CD14-positive monocyte (primary cell): ENCODE measurements around the gene TECRL. TPM values are rescaled to one million over a fixed set of nuclear protein-coding genes. Genes with fewer than 3 reads are reported as not detected.

Source experiments
- DNase-seq, 3 donors: peaks; one replicate each; pipeline ENCODE4 v3.0.0-alpha.2; 2011 to 2022
- H2AFZ ChIP-seq: 2 replicates; pipeline ENCODE4 v1.6.0; 2012; ENCODE audit warnings: mild to moderate bottlenecking, low read depth, low read length, inconsistent platforms; ENCODE audit not compliant: insufficient read depth, poor library complexity, severe bottlenecking
- H3K27ac ChIP-seq, 2 donors: 1 replicate in 1 of 2; 2 replicates in 1 of 2; pipeline ENCODE4 v1.5.1; 2012 to 2013; ENCODE audit warnings: low read length in 2 of 2, control low read depth in 1 of 2, inconsistent platforms in 1 of 2, low read depth in 1 of 2, mild to moderate bottlenecking in 1 of 2
- H3K27me3 ChIP-seq, 2 donors: one replicate each; pipeline versions ENCODE4 v1.6.0 to v1.6.1; 2011 to 2013; ENCODE audit warnings: low read length in 2 of 2; ENCODE audit not compliant: control insufficient read depth in 2 of 2, insufficient read depth in 2 of 2
- H3K36me3 ChIP-seq, 2 donors: replicated peaks in 1 of 2; 1 replicate in 1 of 2; 2 replicates in 1 of 2; pipeline versions ENCODE4 v1.5.1 to v1.6.1; 2012 to 2013; ENCODE audit warnings: low read length in 2 of 2, control low read depth in 1 of 2, inconsistent platforms in 1 of 2, mild to moderate bottlenecking in 1 of 2; ENCODE audit not compliant: insufficient read depth in 2 of 2, control insufficient read depth in 1 of 2
- H3K4me1 ChIP-seq, 2 donors: 1 replicate in 1 of 2; 2 replicates in 1 of 2; pipeline versions ENCODE4 v1.5.1 to v1.6.1; 2012 to 2013; ENCODE audit warnings: low read length in 2 of 2, control low read depth in 1 of 2, inconsistent platforms in 1 of 2, mild to moderate bottlenecking in 1 of 2, moderate library complexity in 1 of 2; ENCODE audit not compliant: insufficient read depth in 2 of 2, control insufficient read depth in 1 of 2
- H3K4me2 ChIP-seq: replicated peaks from 2 replicates; pipeline ENCODE3; 2012; ENCODE audit warnings: low read length, moderate library complexity, mild to moderate bottlenecking; ENCODE audit not compliant: poor library complexity, severe bottlenecking; ENCODE audit errors: extremely low read depth
- H3K4me3 ChIP-seq, 3 experiments: fragments of 200-600 bp in 1 of 3; sonication (generic) in 1 of 3; replicated peaks in 1 of 3; 1 replicate in 2 of 3; 2 replicates in 1 of 3; pipeline ENCODE4 v1.5.1; 2011 to 2013; ENCODE audit warnings: low read length in 3 of 3, mild to moderate bottlenecking in 3 of 3, control low read depth in 2 of 3, low read depth in 2 of 3, inconsistent platforms in 1 of 3, moderate library complexity in 1 of 3
- H3K79me2 ChIP-seq: 2 replicates; pipeline ENCODE4 v1.6.0; 2012; ENCODE audit warnings: mild to moderate bottlenecking, control low read depth, inconsistent platforms, low read length, moderate library complexity; ENCODE audit not compliant: insufficient read depth
- H3K9ac ChIP-seq: 2 replicates; pipeline ENCODE4 v1.6.0; 2017; ENCODE audit warnings: low read length, mild to moderate bottlenecking; ENCODE audit not compliant: insufficient read depth, poor library complexity, severe bottlenecking
- H3K9me3 ChIP-seq, 2 donors: replicated peaks in 1 of 2; 1 replicate in 1 of 2; 2 replicates in 1 of 2; pipeline versions ENCODE4 v1.5.1 to v1.6.1; 2012 to 2013; ENCODE audit warnings: low read length in 2 of 2, control low read depth in 1 of 2; ENCODE audit not compliant: control insufficient read depth in 1 of 2, insufficient read depth in 1 of 2
- H4K20me1 ChIP-seq: 2 replicates; pipeline ENCODE4 v1.6.0; 2012; ENCODE audit warnings: mild to moderate bottlenecking, low read length, control low read depth, moderate library complexity; ENCODE audit not compliant: insufficient read depth
- H3K27ac Mint-ChIP-seq, 7 donors: one replicate each; pipeline ENCODE4 v1.8.0; 2020; ENCODE audit warnings: mild to moderate bottlenecking in 7 of 7, mixed read lengths in 7 of 7, moderate library complexity in 6 of 7, inconsistent platforms in 2 of 7
- H3K27me3 Mint-ChIP-seq, 3 donors: one replicate each; pipeline ENCODE4 v1.8.0; 2021 to 2022; ENCODE audit warnings: low read depth in 3 of 3, mild to moderate bottlenecking in 3 of 3, mixed read lengths in 3 of 3, moderate library complexity in 3 of 3, inconsistent platforms in 1 of 3
- H3K36me3 Mint-ChIP-seq, 2 donors: one replicate each; pipeline ENCODE4 v1.8.0; 2020; ENCODE audit warnings: mixed read lengths in 2 of 2, inconsistent platforms in 1 of 2, mild to moderate bottlenecking in 1 of 2
- H3K4me1 Mint-ChIP-seq: one replicate; pipeline ENCODE4 v1.8.0; 2020; ENCODE audit warnings: mild to moderate bottlenecking, mixed read lengths
- H3K4me3 Mint-ChIP-seq, 2 donors: one replicate each; pipeline ENCODE4 v1.8.0; 2020; ENCODE audit warnings: mild to moderate bottlenecking in 2 of 2, mixed read lengths in 2 of 2, moderate library complexity in 1 of 2
- H3K9me3 Mint-ChIP-seq, 7 donors: one replicate each; pipeline ENCODE4 v1.8.0; 2020 to 2022; ENCODE audit warnings: mixed read lengths in 7 of 7, mild to moderate bottlenecking in 6 of 7, moderate library complexity in 6 of 7, inconsistent platforms in 2 of 7
- CTCF ChIP-seq: fragments of 200-600 bp; IDR thresholded peaks from one replicate; pipeline ENCODE4 v1.8.0; 2022; ENCODE audit warnings: antibody characterized with exemption, mild to moderate bottlenecking
- WGBS: methylation state at CpG from one replicate; pipeline ENCODE4 v1.1.5; 2013; ENCODE audit warnings: missing lambda C conversion rate; ENCODE audit not compliant: insufficient coverage; 5-methylcytosine and 5-hydroxymethylcytosine counted together
- intact Hi-C, 2 donors: fragments of 100-400 bp; cut with micrococcal nuclease; formaldehyde crosslinking; loops; one replicate each; pipeline versions ENCODE4 v1.15.0 to v1.15.1; 2023
- polyA plus RNA-seq, 3 donors: library from polyadenylated mRNA; depleted of rRNA in 1 of 3; unstranded in 2 of 3; stranded (reverse) in 1 of 3; fragments of 300-500 nt in 2 of 3; fragments of >200 nt in 1 of 3; fragmentation: Illumina TruSeq in 2 of 3; gene quantifications; 1 replicate in 2 of 3; 2 replicates in 1 of 3; pipeline ENCODE4 v1.2.3, GENCODE V29; 2012 to 2021

Gene TECRL
- polyA plus RNA-seq, 3 donors: not detected

- no peak for DNase-seq
- H3K4me1 Mint-ChIP-seq: no peaks in the 10 kb centered on the region
- no peaks in the 10 kb centered on the region for H3K27me3 Mint-ChIP-seq
- H3K4me1 ChIP-seq: no peaks in the 10 kb centered on the region
- no peak overlapping the region for H3K9ac ChIP-seq
- intact Hi-C loops: no loop called here
- H3K4me3 ChIP-seq: no peak overlapping the region
- no peaks in the 10 kb centered on the region for H3K79me2 ChIP-seq
- no peak overlapping the region for H3K27ac ChIP-seq
- no peaks in the 10 kb centered on the region for H3K36me3 ChIP-seq
- no peak for TF ChIP-seq CTCF
- H3K9me3 Mint-ChIP-seq: peaks cover 0 to 7% (median 2%) of the 10 kb centered on the region in 7 donors
- peaks cover 0 to 7% of the 10 kb centered on the region in 2 donors for H3K9me3 ChIP-seq
- 33% methylated on average over 1 of the region's 2 CpGs for WGBS
- no peaks in the 10 kb centered on the region for H4K20me1 ChIP-seq
- H3K4me3 Mint-ChIP-seq: no peak overlapping the region
- no peaks in the 10 kb centered on the region for H3K27me3 ChIP-seq
- no peaks in the 10 kb centered on the region for H3K36me3 Mint-ChIP-seq
- no peak overlapping the region for H3K27ac Mint-ChIP-seq
- H2AFZ ChIP-seq: no peak overlapping the region
- H3K4me2 ChIP-seq: no peak overlapping the region
Measured at GRCh38 chr4:64402684-64403083, 6.6 kb downstream of the TECRL start.

- WGBS: 91% methylated on average over 3 of the region's 5 CpGs
- H3K4me2 ChIP-seq: no peak overlapping the region
Measured at GRCh38 chr4:64399313-64400109, 9.7 kb downstream of the TECRL start.

More at GRCh38 chr4:64399313-64400109, 9.7 kb downstream of the TECRL start:
- Mint-ChIP-seq H3K27ac (no peak overlapping the region), H3K27me3 (no peaks in the 10 kb centered on the region), H3K4me3 (no peak overlapping the region), H3K9me3 (peaks cover 0 to 7% (median 2%) of the 10 kb centered on the region in 7 donors), H3K36me3 (no peaks in the 10 kb centered on the region), H3K4me1 (no peaks in the 10 kb centered on the region)
- intact Hi-C loops: no loop called here
- Histone ChIP-seq H2AFZ (no peak overlapping the region), H3K27ac (no peak overlapping the region), H3K4me3 (no peak overlapping the region), H4K20me1 (no peaks in the 10 kb centered on the region), H3K9me3 (peaks cover 0 to 7% of the 10 kb centered on the region in 2 donors), H3K9ac (no peak overlapping the region), H3K27me3 (no peaks in the 10 kb centered on the region), H3K79me2 (no peaks in the 10 kb centered on the region), H3K4me1 (no peaks in the 10 kb centered on the region), H3K36me3 (no peaks in the 10 kb centered on the region)
- DNase-seq: no peak
- TF ChIP-seq CTCF: no peak
